HCT116 (cell line): ENCODE data around the gene GRIK4. TPM values are rescaled to one million over a fixed set of nuclear protein-coding genes. Genes with fewer than 3 reads are reported as not detected.

Source experiments
- ATAC-seq: fragments of 200-7000 bp; cut with Tn5 transposase; 2 replicates; pipeline ENCODE4 v1.9.1; 2020; ENCODE audit warnings: mild to moderate bottlenecking, moderate library complexity
- BruUV-seq: library from RNA; stranded (reverse); fragments of 400-500 nt; replicated peaks from 2 replicates; lab custom pipeline; 2021; lab: Mats Ljungman, UMichigan
- CTCF ChIA-PET: fragments of 300-600 bp; sonication (Branson Sonifier 250); formaldehyde crosslinking; loops from one replicate; lab custom pipeline; 2021; ENCODE audit warnings: antibody characterized with exemption; lab: Charles Lee
- POLR2A ChIA-PET: fragments of 300-600, 350-600 bp; sonication (Branson Sonifier 250); formaldehyde crosslinking; loops from one replicate; lab custom pipeline; 2021; ENCODE audit warnings: antibody characterized with exemption; lab: Charles Lee
- RAD21 ChIA-PET, 2 experiments: fragments of 300-600 bp; sonication (Branson Sonifier 250); formaldehyde crosslinking; loops; one replicate each; lab custom pipeline; 2023; ENCODE audit warnings: low total read pairs in 2 of 2; ENCODE audit not compliant: uncharacterized antibody in 2 of 2, unreplicated experiment in 2 of 2, low non-redundant PET in 1 of 2; lab: Charles Lee
- DNase-seq: peaks from one replicate; pipeline ENCODE4 v3.0.0-alpha.2; 2010; ENCODE audit warnings: low read depth, low spot score
- H2AFZ ChIP-seq: fragments of 200-600 bp; shearing (Covaris generic), sonication (generic); 2 replicates; pipeline ENCODE4 v1.6.1; 2017; ENCODE audit warnings: low read depth, mixed run types, mixed read lengths, antibody characterized with exemption, low read length; ENCODE audit not compliant: poor library complexity, severe bottlenecking
- H3K27ac ChIP-seq: 2 replicates; pipeline ENCODE4 v1.5.1; 2012; ENCODE audit warnings: low read depth, low read length
- H3K27me3 ChIP-seq: fragments of 200-600 bp; sonication (generic); 2 replicates; pipeline ENCODE4 v1.6.1; 2016; ENCODE audit warnings: mixed run types, low read length, mixed read lengths; ENCODE audit not compliant: insufficient read depth
- H3K36me3 ChIP-seq, 2 experiments: fragments of 200-500 bp in 1 of 2; fragments of 200-600 bp in 1 of 2; sonication (Bioruptor generic) in 1 of 2; sonication (generic) in 1 of 2; 2 replicates each; pipeline versions ENCODE4 v1.5.1 to v1.6.1; 2014 to 2016; ENCODE audit warnings: low read length in 2 of 2, inconsistent platforms in 1 of 2, mixed read lengths in 1 of 2, mixed run types in 1 of 2; ENCODE audit not compliant: insufficient read depth in 2 of 2, control insufficient read depth in 1 of 2
- H3K4me1 ChIP-seq, 2 experiments: fragments of 200-600 bp in 1 of 2; sonication (generic) in 1 of 2; 2 replicates each; pipeline versions ENCODE4 v1.5.1 to v1.6.1; 2012 to 2017; ENCODE audit warnings: low read length in 2 of 2, inconsistent platforms in 1 of 2, mild to moderate bottlenecking in 1 of 2, mixed read lengths in 1 of 2, mixed run types in 1 of 2, moderate library complexity in 1 of 2; ENCODE audit not compliant: insufficient read depth in 2 of 2, control insufficient read depth in 1 of 2
- H3K4me2 ChIP-seq: fragments of 200-600 bp; sonication (generic); 2 replicates; pipeline ENCODE4 v1.6.1; 2017; ENCODE audit warnings: mixed run types, low read length, mixed read lengths
- H3K4me3 ChIP-seq, 2 experiments: fragments of 200-600 bp in 1 of 2; sonication (generic) in 1 of 2; replicated peaks in 1 of 2; 2 replicates each; pipeline ENCODE4 v1.5.1; 2011 to 2016; ENCODE audit warnings: low read length in 2 of 2, control low read depth in 1 of 2, low read depth in 1 of 2, mild to moderate bottlenecking in 1 of 2, mixed read lengths in 1 of 2, mixed run types in 1 of 2
- H3K79me2 ChIP-seq: fragments of 200-600 bp; sonication (generic); 2 replicates; pipeline ENCODE4 v1.6.1; 2017; ENCODE audit warnings: mild to moderate bottlenecking, mixed run types, low read length, moderate library complexity, mixed read lengths; ENCODE audit not compliant: insufficient read depth
- H3K9ac ChIP-seq: fragments of 200-600 bp; sonication (generic); 2 replicates; pipeline ENCODE4 v1.6.1; 2016; ENCODE audit warnings: low read length, mixed read lengths
- H3K9me2 ChIP-seq: fragments of 200-600 bp; sonication (generic), shearing (Covaris generic); 2 replicates; pipeline ENCODE4 v1.6.1; 2017; ENCODE audit warnings: mixed run types, mild to moderate bottlenecking, moderate library complexity; ENCODE audit not compliant: insufficient read depth
- H3K9me3 ChIP-seq, 2 experiments: fragments of 200-500 bp in 1 of 2; fragments of 200-600 bp in 1 of 2; sonication (Bioruptor generic) in 1 of 2; sonication (generic) in 1 of 2; 2 replicates each; pipeline ENCODE4 v1.6.1; 2014 to 2017; ENCODE audit warnings: low read length in 2 of 2, mixed read lengths in 2 of 2, inconsistent platforms in 1 of 2, low read depth in 1 of 2, mild to moderate bottlenecking in 1 of 2, mixed run types in 1 of 2, moderate library complexity in 1 of 2; ENCODE audit not compliant: control insufficient read depth in 1 of 2, insufficient read depth in 1 of 2
- H4K20me1 ChIP-seq: fragments of 200-600 bp; sonication (generic), shearing (Covaris generic); 2 replicates; pipeline ENCODE4 v1.6.1; 2017; ENCODE audit warnings: mixed run types, mild to moderate bottlenecking, moderate library complexity; ENCODE audit not compliant: insufficient read depth
- CEBPB ChIP-seq: IDR thresholded peaks from 2 replicates; pipeline ENCODE4 v1.6.1; 2012; ENCODE audit warnings: low read depth
- EGR1 ChIP-seq: IDR thresholded peaks from 2 replicates; pipeline ENCODE4 v1.6.1; 2012; ENCODE audit warnings: low read depth
- EZH2phosphoT487 ChIP-seq: fragments of 200-600 bp; IDR thresholded peaks from 2 replicates; pipeline ENCODE4 v1.6.1; 2018; ENCODE audit warnings: antibody characterized with exemption, borderline replicate concordance
- FOSL1 ChIP-seq: IDR thresholded peaks from 2 replicates; pipeline ENCODE4 v1.6.1; 2012; ENCODE audit warnings: low read depth
- JUND ChIP-seq: IDR thresholded peaks from 2 replicates; pipeline ENCODE4 v1.6.1; 2012
- POLR2A ChIP-seq: IDR thresholded peaks from 2 replicates; pipeline ENCODE4 v1.7.0; 2011; ENCODE audit warnings: borderline replicate concordance; ENCODE audit not compliant: insufficient read depth, insufficient read length; ENCODE audit errors: extremely low read depth
- POLR2AphosphoS5 ChIP-seq: IDR thresholded peaks from 2 replicates; pipeline ENCODE4 v1.6.1; 2011; ENCODE audit warnings: mild to moderate bottlenecking, low read depth, low read length, moderate library complexity
- SIN3A ChIP-seq: IDR thresholded peaks from 2 replicates; pipeline ENCODE4 v1.6.1; 2012; ENCODE audit warnings: low read depth
- TCF7L2 ChIP-seq: IDR thresholded peaks from 2 replicates; pipeline ENCODE4 v1.7.0; 2011; ENCODE audit warnings: borderline replicate concordance, inconsistent platforms; ENCODE audit not compliant: insufficient read depth, insufficient read length; ENCODE audit errors: extremely low read depth
- YY1 ChIP-seq: IDR thresholded peaks from 2 replicates; pipeline ENCODE4 v1.6.1; 2011; ENCODE audit warnings: low read length, low read depth, moderate library complexity, mild to moderate bottlenecking; ENCODE audit not compliant: insufficient replicate concordance; ENCODE audit errors: extremely low read depth
- ZFX ChIP-seq: fragments of 450-650 bp; IDR thresholded peaks from 2 replicates; pipeline ENCODE4 v1.6.1; 2017
- ZNF274 ChIP-seq: fragments of 200-500 bp; sonication (Bioruptor generic); IDR thresholded peaks from 2 replicates; pipeline ENCODE4 v1.6.1; 2014; ENCODE audit warnings: mild to moderate bottlenecking, low read depth, low read length, inconsistent platforms
- intact Hi-C: fragments of 100-400 bp; cut with micrococcal nuclease; formaldehyde crosslinking; loops from 2 replicates; pipeline ENCODE4 v1.10.0; 2022
- total RNA-seq: library from RNA; stranded (reverse); gene quantifications from one replicate; pipeline ENCODE4 v1.2.1, GENCODE V29; 2021; ENCODE audit not compliant: unreplicated experiment
- TF ChIP-seq, protein P1 (sequence below): IDR thresholded peaks from 2 replicates; pipeline ENCODE4 v1.6.1; 2012
- TF ChIP-seq, protein P2 (sequence below), 3 experiments: fragments of 200-600 bp in 1 of 3; sonication (generic) in 1 of 3; IDR thresholded peaks in 2 of 3; conservative IDR thresholded peaks in 1 of 3; 2 replicates each; pipeline ENCODE4 v1.5.1; 2012 to 2017; ENCODE audit warnings: low read depth in 2 of 3, low read length in 2 of 3, antibody characterized with exemption in 1 of 3, borderline replicate concordance in 1 of 3, control low read depth in 1 of 3, mild to moderate bottlenecking in 1 of 3, mixed read lengths in 1 of 3, mixed run types in 1 of 3, moderate library complexity in 1 of 3; ENCODE audit not compliant: insufficient read depth in 1 of 3
- TF ChIP-seq, protein P3 (sequence below): IDR thresholded peaks from 2 replicates; pipeline ENCODE4 v1.6.1; 2011; ENCODE audit warnings: mild to moderate bottlenecking, low read length, moderate library complexity; ENCODE audit not compliant: insufficient replicate concordance; ENCODE audit errors: extremely low read depth

The GRIK4 gene
- total RNA-seq, 1 experiment from 2014 or later = 0.52 TPM

DNA sequence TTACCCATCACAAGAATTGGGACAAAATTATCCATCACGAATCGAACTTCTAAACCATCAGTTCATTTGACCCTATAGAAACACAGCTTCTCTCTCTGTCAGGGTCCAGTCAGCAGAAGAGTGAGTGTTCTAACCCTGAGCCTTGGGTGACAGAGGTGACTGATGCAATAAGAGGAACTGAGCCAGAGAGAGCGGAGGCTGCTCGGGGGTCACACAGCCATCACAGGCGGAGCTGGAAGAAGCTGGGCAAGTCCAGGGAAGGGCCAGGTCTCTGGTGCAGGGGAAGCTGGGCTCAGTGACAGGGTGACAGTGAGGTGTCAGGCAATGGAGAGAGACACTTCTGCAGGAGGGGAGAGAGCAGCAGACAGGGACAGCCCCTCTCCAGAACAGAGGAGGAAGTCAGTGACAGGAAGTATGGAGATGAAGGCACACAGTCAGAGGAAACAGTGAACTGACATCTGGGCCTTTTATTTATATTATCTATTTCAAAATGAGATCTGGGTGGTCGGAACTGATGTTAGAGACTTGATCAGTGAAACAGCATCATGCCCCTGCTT lies 328.4 kb downstream of the GRIK4 start:
- no peak overlapping the region for H3K4me3 ChIP-seq
- TF ChIP-seq ZNF274 (no peak), EZH2phosphoT487 (no peak), JUND (no peak), POLR2AphosphoS5 (no peak), POLR2A (no peak), ZFX (no peak), TCF7L2 (no peak), FOSL1 (no peak)
- TF ChIP-seq, protein P1, sequence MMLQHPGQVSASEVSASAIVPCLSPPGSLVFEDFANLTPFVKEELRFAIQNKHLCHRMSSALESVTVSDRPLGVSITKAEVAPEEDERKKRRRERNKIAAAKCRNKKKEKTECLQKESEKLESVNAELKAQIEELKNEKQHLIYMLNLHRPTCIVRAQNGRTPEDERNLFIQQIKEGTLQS = no peak
- no peak overlapping the region for H3K27ac ChIP-seq

DNA sequence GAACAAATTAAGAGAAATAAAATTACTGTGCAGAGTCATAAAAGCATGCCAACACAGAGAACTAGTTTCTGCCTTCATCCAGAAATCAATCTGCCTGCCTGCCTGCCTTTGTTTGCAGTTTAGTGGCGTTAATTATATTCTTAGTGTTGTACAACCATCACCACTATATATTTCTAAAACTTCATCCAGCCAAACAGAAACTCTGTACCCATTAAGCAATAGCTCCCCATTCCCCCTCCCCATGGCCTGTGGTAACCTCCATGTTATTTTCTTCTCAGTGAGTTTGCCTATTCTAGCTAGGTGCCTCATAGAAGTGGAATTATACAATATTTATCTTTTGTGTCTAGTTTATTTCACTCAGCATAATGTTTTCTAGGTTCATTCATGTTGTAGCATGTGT lies 329.1 kb downstream of the GRIK4 start:
- Histone ChIP-seq H4K20me1 (no peaks in the 10 kb centered on the region), H3K4me1 (no peaks in the 10 kb centered on the region), H3K27ac (no peak overlapping the region), H2AFZ (no peak overlapping the region), H3K79me2 (no peaks in the 10 kb centered on the region), H3K36me3 (no peaks in the 10 kb centered on the region), H3K4me3 (no peak overlapping the region), H3K9me2 (no peaks in the 10 kb centered on the region), H3K9ac (no peak overlapping the region), H3K4me2 (no peak overlapping the region), H3K27me3 (no peaks in the 10 kb centered on the region), H3K9me3 (no peaks in the 10 kb centered on the region)
- ATAC-seq (no peak), DNase-seq (no peak)
- no TSS peak for BruUV-seq
- CTCF ChIA-PET = interaction anchor here (1.6 kb wide), 1 partner anchor 181 kb away, joined by 3 read pairs; no protein-coding TSS in a partner anchor
- intact Hi-C loops = no loop called here
- POLR2A ChIA-PET = no interaction called here
- RAD21 ChIA-PET = no interaction called here
- TF ChIP-seq, protein P2, sequence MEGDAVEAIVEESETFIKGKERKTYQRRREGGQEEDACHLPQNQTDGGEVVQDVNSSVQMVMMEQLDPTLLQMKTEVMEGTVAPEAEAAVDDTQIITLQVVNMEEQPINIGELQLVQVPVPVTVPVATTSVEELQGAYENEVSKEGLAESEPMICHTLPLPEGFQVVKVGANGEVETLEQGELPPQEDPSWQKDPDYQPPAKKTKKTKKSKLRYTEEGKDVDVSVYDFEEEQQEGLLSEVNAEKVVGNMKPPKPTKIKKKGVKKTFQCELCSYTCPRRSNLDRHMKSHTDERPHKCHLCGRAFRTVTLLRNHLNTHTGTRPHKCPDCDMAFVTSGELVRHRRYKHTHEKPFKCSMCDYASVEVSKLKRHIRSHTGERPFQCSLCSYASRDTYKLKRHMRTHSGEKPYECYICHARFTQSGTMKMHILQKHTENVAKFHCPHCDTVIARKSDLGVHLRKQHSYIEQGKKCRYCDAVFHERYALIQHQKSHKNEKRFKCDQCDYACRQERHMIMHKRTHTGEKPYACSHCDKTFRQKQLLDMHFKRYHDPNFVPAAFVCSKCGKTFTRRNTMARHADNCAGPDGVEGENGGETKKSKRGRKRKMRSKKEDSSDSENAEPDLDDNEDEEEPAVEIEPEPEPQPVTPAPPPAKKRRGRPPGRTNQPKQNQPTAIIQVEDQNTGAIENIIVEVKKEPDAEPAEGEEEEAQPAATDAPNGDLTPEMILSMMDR (IDR thresholded peaks at IDR 0.05 in 2 of 3, conservative IDR thresholded peaks at IDR 0.05 in 1 of 3; ENCODE audit: borderline replicate concordance in 1 of 3, insufficient read depth in 1 of 3, low read depth in 2 of 3, low read length in 2 of 3) = no peak
- TF ChIP-seq, protein P1 = no peak
- TF ChIP-seq ZFX (no peak), CEBPB (no peak), POLR2A (no peak), EZH2phosphoT487 (no peak), SIN3A (no peak), ZNF274 (no peak), YY1 (no peak), TCF7L2 (no peak), EGR1 (no peak)
- TF ChIP-seq, protein P3, sequence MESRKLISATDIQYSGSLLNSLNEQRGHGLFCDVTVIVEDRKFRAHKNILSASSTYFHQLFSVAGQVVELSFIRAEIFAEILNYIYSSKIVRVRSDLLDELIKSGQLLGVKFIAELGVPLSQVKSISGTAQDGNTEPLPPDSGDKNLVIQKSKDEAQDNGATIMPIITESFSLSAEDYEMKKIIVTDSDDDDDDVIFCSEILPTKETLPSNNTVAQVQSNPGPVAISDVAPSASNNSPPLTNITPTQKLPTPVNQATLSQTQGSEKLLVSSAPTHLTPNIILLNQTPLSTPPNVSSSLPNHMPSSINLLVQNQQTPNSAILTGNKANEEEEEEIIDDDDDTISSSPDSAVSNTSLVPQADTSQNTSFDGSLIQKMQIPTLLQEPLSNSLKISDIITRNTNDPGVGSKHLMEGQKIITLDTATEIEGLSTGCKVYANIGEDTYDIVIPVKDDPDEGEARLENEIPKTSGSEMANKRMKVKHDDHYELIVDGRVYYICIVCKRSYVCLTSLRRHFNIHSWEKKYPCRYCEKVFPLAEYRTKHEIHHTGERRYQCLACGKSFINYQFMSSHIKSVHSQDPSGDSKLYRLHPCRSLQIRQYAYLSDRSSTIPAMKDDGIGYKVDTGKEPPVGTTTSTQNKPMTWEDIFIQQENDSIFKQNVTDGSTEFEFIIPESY = no peak

More for the DNA sequence above, 328.4 kb downstream of the GRIK4 start:
- H3K36me3 ChIP-seq = no peaks in the 10 kb centered on the region
- POLR2A ChIA-PET = no interaction called here
- no peaks in the 10 kb centered on the region for H3K9me2 ChIP-seq
- no peaks in the 10 kb centered on the region for H3K9me3 ChIP-seq
- no peak overlapping the region for H2AFZ ChIP-seq
- no peaks in the 10 kb centered on the region for H3K79me2 ChIP-seq
- ATAC-seq (no peak), DNase-seq (no peak)
- no peaks in the 10 kb centered on the region for H4K20me1 ChIP-seq
- CTCF ChIA-PET = no interaction called here
- no peak overlapping the region for H3K4me2 ChIP-seq
- no peaks in the 10 kb centered on the region for H3K4me1 ChIP-seq
- H3K9ac ChIP-seq = no peak overlapping the region
- intact Hi-C loops = no loop called here
- no TSS peak for BruUV-seq
- no peaks in the 10 kb centered on the region for H3K27me3 ChIP-seq
- RAD21 ChIA-PET = no interaction called here
